Psoas muscle (tissue), 8 donors: ENCODE measurements around the gene MAPK6. TPM values are rescaled to one million over a fixed set of nuclear protein-coding genes. Genes with fewer than 3 reads are reported as not detected.

Source experiments
- ATAC-seq, 4 donors: fragments of 200-7000 bp; cut with Tn5 transposase; one replicate each; pipeline ENCODE4 v1.9.1; 2020; ENCODE audit warnings: moderate library complexity in 3 of 4, mild to moderate bottlenecking in 2 of 4
- DNase-seq, 2 donors: peaks; one replicate each; pipeline ENCODE4 v3.0.0-alpha.2; 2020
- H3K27ac ChIP-seq: fragments of 200-600 bp; one replicate; pipeline ENCODE4 v1.8.0; 2022
- H3K27me3 ChIP-seq, 3 donors: fragments of 200-600 bp in 1 of 3; one replicate each; pipeline versions ENCODE4 v1.6.1 to v1.8.0; 2013 to 2022; ENCODE audit warnings: low read length in 2 of 3, mild to moderate bottlenecking in 2 of 3, moderate library complexity in 1 of 3; ENCODE audit not compliant: insufficient read depth in 3 of 3
- H3K36me3 ChIP-seq, 2 donors: fragments of 200-600 bp in 1 of 2; one replicate each; pipeline versions ENCODE4 v1.6.1 to v1.8.0; 2013 to 2022; ENCODE audit warnings: low read depth in 1 of 2, mild to moderate bottlenecking in 1 of 2, moderate library complexity in 1 of 2; ENCODE audit not compliant: insufficient read depth in 1 of 2
- H3K4me1 ChIP-seq: fragments of 200-600 bp; one replicate; pipeline ENCODE4 v1.8.0; 2022
- H3K4me3 ChIP-seq: fragments of 200-600 bp; one replicate; pipeline ENCODE4 v1.8.0; 2022; ENCODE audit warnings: mild to moderate bottlenecking
- H3K9me3 ChIP-seq: fragments of 200-600 bp; one replicate; pipeline ENCODE4 v1.8.0; 2022
- WGBS, 3 donors: extraction: QIAGEN DNeasy Blood & Tissue Kit; methylation state at CpG; one replicate each; pipeline versions ENCODE4 v1.1.6 to v1.1.7; 2013; 5-methylcytosine and 5-hydroxymethylcytosine counted together
- intact Hi-C, 2 donors: fragments of 100-400 bp; cut with DNase I; formaldehyde crosslinking; loops; one replicate each; pipeline versions ENCODE4 v1.11.0 to v1.14.2; 2022
- polyA plus RNA-seq, 3 donors: library from polyadenylated mRNA; stranded (reverse); fragments of 200-250 nt; gene quantifications; one replicate each; pipeline ENCODE4 v1.2.3, GENCODE V29; 2013
- total RNA-seq, 4 donors: library from RNA; stranded (reverse); fragmentation: NEBNext Ultra II Directional in 2 of 4; extraction: Animal tissue kit (Norgen Biotek cat#: 25700) in 2 of 4; gene quantifications; one replicate each; pipeline versions ENCODE4 v1.2.1 to v1.2.4, GENCODE V29; 2021 to 2023
- TF ChIP-seq, protein P1 (sequence below): fragments of 200-600 bp; IDR thresholded peaks from one replicate; pipeline ENCODE4 v1.8.0; 2022; ENCODE audit warnings: antibody characterized with exemption
- donor health status: healthy with polysubstance abuse.
- donor health status: DM: no; HTN: no; CAD: no; lungs with moderate emphysema.
- donor health status: Bipolar disorder and iron deficiency.
- donor health status: healthy.
- donor health status: DM: yes; HTN: yes; CAD: no.
- donor health status: DM: no; HTN: no; CAD: no.
- donor health status: DM: no; HTN: no; CAD: no.
- donor health status: DM: yes; HTN: yes; CAD: no.

The MAPK6 gene
- total and polyA plus RNA-seq, 7 donors, result 21.1 to 62.7 (median 48.5) TPM

DNA sequence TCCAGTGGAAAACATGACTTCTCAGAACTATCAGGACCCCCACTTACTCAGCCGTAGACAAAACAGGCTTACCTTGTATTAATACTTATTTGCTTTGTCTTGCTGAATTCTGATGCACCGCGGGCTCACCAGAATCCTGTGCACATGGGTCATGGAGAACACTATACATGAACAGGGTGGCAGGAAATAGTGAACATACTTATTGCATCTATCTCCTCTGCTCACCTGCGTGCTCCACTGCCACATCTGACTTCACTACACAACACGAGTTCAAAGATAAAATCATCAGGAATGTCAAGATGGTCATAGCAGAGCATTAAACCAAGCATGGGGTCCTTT lies 10.7 kb upstream of the MAPK6 start:
- Histone ChIP-seq H3K9me3 (no peaks in the 10 kb centered on the region), H3K36me3 (no peaks in the 10 kb centered on the region), H3K27me3 (no peaks in the 10 kb centered on the region), H3K4me1 (peaks cover 19% of the 10 kb centered on the region), H3K4me3 (no peak overlapping the region), H3K27ac (no peak overlapping the region)
- WGBS, 3 donors, result 91 to 96% (median 92%) methylated on average over 5 of the region's 5 CpGs
- intact Hi-C loops, result no loop called here
- TF ChIP-seq, protein P1, sequence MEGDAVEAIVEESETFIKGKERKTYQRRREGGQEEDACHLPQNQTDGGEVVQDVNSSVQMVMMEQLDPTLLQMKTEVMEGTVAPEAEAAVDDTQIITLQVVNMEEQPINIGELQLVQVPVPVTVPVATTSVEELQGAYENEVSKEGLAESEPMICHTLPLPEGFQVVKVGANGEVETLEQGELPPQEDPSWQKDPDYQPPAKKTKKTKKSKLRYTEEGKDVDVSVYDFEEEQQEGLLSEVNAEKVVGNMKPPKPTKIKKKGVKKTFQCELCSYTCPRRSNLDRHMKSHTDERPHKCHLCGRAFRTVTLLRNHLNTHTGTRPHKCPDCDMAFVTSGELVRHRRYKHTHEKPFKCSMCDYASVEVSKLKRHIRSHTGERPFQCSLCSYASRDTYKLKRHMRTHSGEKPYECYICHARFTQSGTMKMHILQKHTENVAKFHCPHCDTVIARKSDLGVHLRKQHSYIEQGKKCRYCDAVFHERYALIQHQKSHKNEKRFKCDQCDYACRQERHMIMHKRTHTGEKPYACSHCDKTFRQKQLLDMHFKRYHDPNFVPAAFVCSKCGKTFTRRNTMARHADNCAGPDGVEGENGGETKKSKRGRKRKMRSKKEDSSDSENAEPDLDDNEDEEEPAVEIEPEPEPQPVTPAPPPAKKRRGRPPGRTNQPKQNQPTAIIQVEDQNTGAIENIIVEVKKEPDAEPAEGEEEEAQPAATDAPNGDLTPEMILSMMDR, result no peak
- DNase-seq (no peak), ATAC-seq (no peak)

DNA sequence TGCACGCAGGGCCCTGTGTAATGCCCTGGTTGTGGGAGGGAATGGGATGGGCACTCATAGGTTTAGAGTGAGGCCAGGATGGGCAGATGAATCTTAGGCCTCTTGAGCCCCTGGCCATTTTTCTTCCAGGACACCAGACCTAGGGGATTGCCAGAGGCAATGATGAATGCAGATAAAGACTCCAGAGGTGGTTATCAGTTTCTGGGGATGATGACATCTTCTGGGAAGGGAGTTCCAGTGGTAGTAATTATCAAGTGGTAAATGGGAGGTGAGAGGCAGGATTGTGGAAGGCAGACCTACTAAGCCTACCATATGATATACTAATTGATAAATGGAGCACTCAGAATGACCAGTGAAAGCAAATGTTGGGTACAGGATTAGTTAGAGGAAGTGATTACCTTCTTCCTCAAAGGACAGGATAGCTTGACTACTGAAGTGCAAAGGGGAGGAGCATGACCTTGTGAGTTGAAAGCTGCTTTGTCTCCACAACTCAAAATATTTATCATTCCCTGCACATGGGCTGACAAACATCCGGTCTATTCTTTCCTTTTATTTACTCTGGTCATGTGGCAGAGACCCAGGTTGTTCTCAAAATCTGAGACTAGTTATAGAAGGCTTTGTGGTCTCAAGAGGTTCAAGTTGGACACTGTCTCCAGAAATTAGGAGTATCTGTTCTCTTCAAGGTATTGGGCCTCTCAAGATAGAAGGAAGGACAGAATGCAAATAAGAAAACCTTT lies 10.2 kb upstream of the MAPK6 start:
- peaks cover 19% of the 10 kb centered on the region for H3K4me1 ChIP-seq
- H3K36me3 ChIP-seq, result no peaks in the 10 kb centered on the region
- H3K9me3 ChIP-seq, result no peaks in the 10 kb centered on the region
- 68 to 76% (median 72%) methylated on average over 2 of the region's 2 CpGs for WGBS, 3 donors
- DNase-seq, result no peak
- H3K4me3 ChIP-seq, result no peak overlapping the region
- no peak overlapping the region for H3K27ac ChIP-seq
- intact Hi-C loops, result no loop called here
- TF ChIP-seq, protein P1, result no peak
- ATAC-seq, result no peak
- no peaks in the 10 kb centered on the region for H3K27me3 ChIP-seq

DNA sequence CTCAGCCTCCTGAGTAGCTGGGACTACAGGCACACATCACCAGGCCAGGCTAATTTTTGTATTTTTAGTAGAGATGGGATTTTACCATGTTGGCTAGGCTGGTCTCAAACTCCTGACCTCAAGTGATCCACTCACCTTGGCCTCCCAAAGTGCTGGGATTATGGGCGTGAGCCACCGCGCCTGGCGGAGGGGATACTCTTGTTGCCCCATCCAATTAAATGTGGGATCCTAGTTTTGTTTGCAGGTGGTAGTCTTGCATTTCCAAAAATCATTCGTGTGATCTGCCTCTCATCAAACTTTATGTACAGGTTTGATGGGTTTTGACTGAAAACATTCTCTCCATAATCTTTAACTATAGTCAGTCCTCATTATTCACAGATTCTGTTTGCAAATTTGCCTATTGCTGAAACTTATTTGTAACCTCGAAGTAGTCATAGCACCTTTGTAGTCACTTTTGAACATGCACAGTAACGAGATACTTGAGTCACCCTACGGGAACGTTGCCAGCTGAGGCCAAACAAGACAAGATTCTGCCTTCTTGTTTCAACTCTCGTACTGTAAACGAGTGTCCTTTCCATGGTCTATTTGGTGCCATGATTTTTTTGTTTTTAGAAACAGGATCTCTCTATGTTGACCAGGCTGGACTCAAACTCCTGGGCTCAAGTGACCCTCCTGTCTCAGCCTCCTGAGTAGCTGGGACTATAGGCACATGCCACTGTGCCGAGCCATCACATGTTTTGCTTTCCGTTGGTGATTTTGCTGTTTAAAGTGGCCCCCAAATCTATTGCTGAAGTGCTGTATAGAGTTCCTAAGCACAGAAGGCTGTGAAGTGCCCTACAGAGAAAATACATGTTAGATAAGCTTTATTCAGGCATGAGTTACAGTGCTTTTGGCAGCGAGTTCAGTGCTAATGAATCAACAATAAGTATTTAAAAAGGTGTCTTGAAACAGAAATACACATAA lies 8.1 kb upstream of the MAPK6 start:
- peak; percentile 40 to 60 for DNase-seq

DNA sequence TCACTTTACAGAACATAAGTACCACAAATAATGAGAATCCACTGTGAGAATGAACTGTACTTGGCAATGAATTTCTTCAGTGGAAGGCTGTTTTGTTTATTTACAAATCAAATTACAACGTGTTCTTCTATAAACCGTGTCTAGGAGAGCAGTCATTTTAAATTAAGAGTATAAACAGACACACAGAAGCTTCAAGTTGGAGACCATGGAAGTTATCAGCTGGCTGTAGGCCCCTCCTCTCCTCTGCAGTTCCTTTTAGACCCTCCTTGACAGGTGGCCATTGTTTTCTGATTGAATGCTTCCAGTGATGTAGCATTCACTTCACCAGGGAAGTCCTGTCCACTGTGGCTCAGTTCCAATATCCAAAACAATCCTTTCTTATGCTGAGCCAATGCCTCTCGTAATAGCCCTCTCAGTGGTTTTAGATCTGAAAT lies 7.3 kb upstream of the MAPK6 start:
- ATAC-seq, result peak in 1 of 4 donors; percentile 53
- 8 to 32% (median 25%) methylated on average over 3 of the region's 3 CpGs for WGBS, 3 donors
- H3K36me3 ChIP-seq, result no peaks in the 10 kb centered on the region
- H3K9me3 ChIP-seq, result no peaks in the 10 kb centered on the region
- H3K27ac ChIP-seq, result peak overlapping the region; percentile 23
- TF ChIP-seq, protein P1, result no peak
- H3K27me3 ChIP-seq, result no peaks in the 10 kb centered on the region
- DNase-seq, result no peak
- peaks cover 14% of the 10 kb centered on the region for H3K4me1 ChIP-seq
- no peak overlapping the region for H3K4me3 ChIP-seq
- intact Hi-C loops, result no loop called here

More for the DNA sequence above, 8.1 kb upstream of the MAPK6 start:
- no peaks in the 10 kb centered on the region for H3K36me3 ChIP-seq
- peaks cover 19% of the 10 kb centered on the region for H3K4me1 ChIP-seq
- 66 to 81% (median 74%) methylated on average over 14 of the region's 14 CpGs for WGBS, 3 donors
- peak; percentile 47 to 83 (median 60) for ATAC-seq
- no peaks in the 10 kb centered on the region for H3K27me3 ChIP-seq
- intact Hi-C loops, result no loop called here
- TF ChIP-seq, protein P1, result no peak
- no peaks in the 10 kb centered on the region for H3K9me3 ChIP-seq
- no peak overlapping the region for H3K4me3 ChIP-seq
- peak overlapping the region; percentile 23 for H3K27ac ChIP-seq
